ENCODE data around the gene CHRNA1. TPM values are rescaled to one million over a fixed set of nuclear protein-coding genes. Genes with fewer than 3 reads are reported as not detected.

Gene CHRNA1
- total and polyA plus RNA-seq, 4 donors, result 2.0 TPM; not detected in 3

GRCh38 chr2:174771631-174772471 lies 7.6 kb upstream of the CHRNA1 start:
- 31% methylated on average over 14 of the region's 14 CpGs for WGBS, 2 donors
- no peak overlapping the region for H3K4me3 ChIP-seq (ENCODE audit: low read length in 2 of 2)

GRCh38 chr2:174771136-174771535 lies 6.9 kb upstream of the CHRNA1 start:
- Histone ChIP-seq H3K9me3 (ENCODE audit: control insufficient read depth, low read length) (no peaks in the 10 kb centered on the region), H3K36me3 (ENCODE audit: control insufficient read depth in 1 of 2, insufficient read depth in 2 of 2, low read length in 1 of 2) (no peaks in the 10 kb centered on the region), H3K27ac (ENCODE audit: low read depth in 1 of 2, low read length in 2 of 2) (no peak overlapping the region), H3K4me1 (ENCODE audit: control insufficient read depth in 1 of 2, insufficient read depth in 2 of 2, low read length in 2 of 2) (peaks cover 0 to 2% of the 10 kb centered on the region in 2 donors), H3K27me3 (ENCODE audit: control insufficient read depth in 1 of 2, insufficient read depth in 2 of 2, low read length in 1 of 2) (no peaks in the 10 kb centered on the region), H3K4me3 (ENCODE audit: low read length in 2 of 2) (no peak overlapping the region)
- DNase-seq (no peak), ATAC-seq (ENCODE audit: low FRiP score) (no peak)
- intact Hi-C loops (cut with DNase I), result loop anchor here (1.0 to 2.0 kb wide), 2 partner anchors 218 to 219 kb away; no protein-coding TSS in a partner anchor
- 69 to 76% methylated on average over 3 of the region's 3 CpGs for WGBS, 2 donors

More at GRCh38 chr2:174771631-174772471, 7.6 kb upstream of the CHRNA1 start:
- ATAC-seq (ENCODE audit: low FRiP score) (peak; percentile 94), DNase-seq (peak; percentile 78 to 91)
- Histone ChIP-seq H3K4me1 (ENCODE audit: control insufficient read depth in 1 of 2, insufficient read depth in 2 of 2, low read length in 2 of 2) (peaks cover 0 to 2% of the 10 kb centered on the region in 2 donors), H3K9me3 (ENCODE audit: control insufficient read depth, low read length) (no peaks in the 10 kb centered on the region), H3K27ac (ENCODE audit: low read depth in 1 of 2, low read length in 2 of 2) (no peak overlapping the region), H3K36me3 (ENCODE audit: control insufficient read depth in 1 of 2, insufficient read depth in 2 of 2, low read length in 1 of 2) (no peaks in the 10 kb centered on the region), H3K27me3 (ENCODE audit: control insufficient read depth in 1 of 2, insufficient read depth in 2 of 2, low read length in 1 of 2) (no peaks in the 10 kb centered on the region)
- intact Hi-C loops (cut with DNase I), result loop anchor here (1.0 to 2.0 kb wide), 2 partner anchors 217 to 218 kb away; no protein-coding TSS in a partner anchor

GRCh38 chr2:174768557-174768956 lies 4.3 kb upstream of the CHRNA1 start:
- DNase-seq, result no peak
- no peak for ATAC-seq (ENCODE audit: low FRiP score)
- H3K27ac ChIP-seq (ENCODE audit: low read depth in 1 of 2, low read length in 2 of 2), result no peak overlapping the region
- no peak overlapping the region for H3K4me3 ChIP-seq (ENCODE audit: low read length in 2 of 2)
- H3K9me3 ChIP-seq (ENCODE audit: control insufficient read depth, low read length), result no peaks in the 10 kb centered on the region
- whole genome bisulfite sequencing, 2 donors, result 78 to 83% methylated on average over 9 of the region's 9 CpGs
- H3K36me3 ChIP-seq (ENCODE audit: control insufficient read depth in 1 of 2, insufficient read depth in 2 of 2, low read length in 1 of 2), result no peaks in the 10 kb centered on the region
- intact Hi-C loops (cut with DNase I), result no loop called here
- H3K27me3 ChIP-seq (ENCODE audit: control insufficient read depth in 1 of 2, insufficient read depth in 2 of 2, low read length in 1 of 2), result no peaks in the 10 kb centered on the region
- H3K4me1 ChIP-seq (ENCODE audit: control insufficient read depth in 1 of 2, insufficient read depth in 2 of 2, low read length in 2 of 2), result peaks cover 0 to 2% of the 10 kb centered on the region in 2 donors

- H3K27ac ChIP-seq (ENCODE audit: low read depth in 1 of 2, low read length in 2 of 2), result no peak overlapping the region
- H3K36me3 ChIP-seq (ENCODE audit: control insufficient read depth in 1 of 2, insufficient read depth in 2 of 2, low read length in 1 of 2), result no peaks in the 10 kb centered on the region
- H3K9me3 ChIP-seq (ENCODE audit: control insufficient read depth, low read length), result no peaks in the 10 kb centered on the region
- DNase-seq, result no peak
- no peak overlapping the region for H3K4me3 ChIP-seq (ENCODE audit: low read length in 2 of 2)
- ATAC-seq (ENCODE audit: low FRiP score), result no peak
- intact Hi-C loops (cut with DNase I), result no loop called here
- H3K4me1 ChIP-seq (ENCODE audit: control insufficient read depth in 1 of 2, insufficient read depth in 2 of 2, low read length in 2 of 2), result no peaks in the 10 kb centered on the region
- WGBS, 2 donors, result 86 to 87% methylated on average over 1 of the region's 1 CpG
- no peaks in the 10 kb centered on the region for H3K27me3 ChIP-seq (ENCODE audit: control insufficient read depth in 1 of 2, insufficient read depth in 2 of 2, low read length in 1 of 2)
Observed at GRCh38 chr2:174766271-174766670, 2.0 kb upstream of the CHRNA1 start.

- H3K27me3 ChIP-seq (ENCODE audit: control insufficient read depth in 1 of 2, insufficient read depth in 2 of 2, low read length in 1 of 2), result no peaks in the 10 kb centered on the region
- no peaks in the 10 kb centered on the region for H3K4me1 ChIP-seq (ENCODE audit: control insufficient read depth in 1 of 2, insufficient read depth in 2 of 2, low read length in 2 of 2)
- H3K36me3 ChIP-seq (ENCODE audit: control insufficient read depth in 1 of 2, insufficient read depth in 2 of 2, low read length in 1 of 2), result no peaks in the 10 kb centered on the region
- ATAC-seq (ENCODE audit: low FRiP score) (no peak), DNase-seq (no peak)
- H3K9me3 ChIP-seq (ENCODE audit: control insufficient read depth, low read length), result no peaks in the 10 kb centered on the region
- 63 to 72% methylated on average over 4 of the region's 4 CpGs for WGBS, 2 donors
- intact Hi-C loops (cut with DNase I), result no loop called here
- H3K27ac ChIP-seq (ENCODE audit: low read depth in 1 of 2, low read length in 2 of 2), result no peak overlapping the region
- H3K4me3 ChIP-seq (ENCODE audit: low read length in 2 of 2), result no peak overlapping the region
Observed at GRCh38 chr2:174765576-174765975, 1.3 kb upstream of the CHRNA1 start.

- intact Hi-C loops (cut with DNase I), result no loop called here
- DNase-seq (no peak), ATAC-seq (ENCODE audit: low FRiP score) (no peak)
Observed at GRCh38 chr2:174763780-174764179, 492 bp downstream of the CHRNA1 start.

GRCh38 chr2:174762464-174762863 lies 1.8 kb downstream of the CHRNA1 start:
- H3K27me3 ChIP-seq (ENCODE audit: control insufficient read depth in 1 of 2, insufficient read depth in 2 of 2, low read length in 1 of 2), result no peaks in the 10 kb centered on the region
- H3K27ac ChIP-seq (ENCODE audit: low read depth in 1 of 2, low read length in 2 of 2), result no peak overlapping the region
- H3K9me3 ChIP-seq (ENCODE audit: control insufficient read depth, low read length), result no peaks in the 10 kb centered on the region
- ATAC-seq (ENCODE audit: low FRiP score), result no peak
- intact Hi-C loops (cut with DNase I), result no loop called here
- WGBS, 2 donors, result 24 to 29% methylated on average over 5 of the region's 5 CpGs
- no peaks in the 10 kb centered on the region for H3K36me3 ChIP-seq (ENCODE audit: control insufficient read depth in 1 of 2, insufficient read depth in 2 of 2, low read length in 1 of 2)
- H3K4me3 ChIP-seq (ENCODE audit: low read length in 2 of 2), result no peak overlapping the region
- no peak for DNase-seq
- no peaks in the 10 kb centered on the region for H3K4me1 ChIP-seq (ENCODE audit: control insufficient read depth in 1 of 2, insufficient read depth in 2 of 2, low read length in 2 of 2)

More at GRCh38 chr2:174763780-174764179, 492 bp downstream of the CHRNA1 start:
- Histone ChIP-seq H3K27me3 (ENCODE audit: control insufficient read depth in 1 of 2, insufficient read depth in 2 of 2, low read length in 1 of 2) (no peaks in the 10 kb centered on the region), H3K4me3 (ENCODE audit: low read length in 2 of 2) (no peak overlapping the region), H3K4me1 (ENCODE audit: control insufficient read depth in 1 of 2, insufficient read depth in 2 of 2, low read length in 2 of 2) (no peaks in the 10 kb centered on the region), H3K36me3 (ENCODE audit: control insufficient read depth in 1 of 2, insufficient read depth in 2 of 2, low read length in 1 of 2) (no peaks in the 10 kb centered on the region), H3K27ac (ENCODE audit: low read depth in 1 of 2, low read length in 2 of 2) (no peak overlapping the region), H3K9me3 (ENCODE audit: control insufficient read depth, low read length) (no peaks in the 10 kb centered on the region)
- WGBS, 2 donors, result 94 to 97% methylated on average over 4 of the region's 4 CpGs

- H3K4me1 ChIP-seq (ENCODE audit: control insufficient read depth in 1 of 2, insufficient read depth in 2 of 2, low read length in 2 of 2), result no peaks in the 10 kb centered on the region
- no peaks in the 10 kb centered on the region for H3K9me3 ChIP-seq (ENCODE audit: control insufficient read depth, low read length)
- H3K27ac ChIP-seq (ENCODE audit: low read depth in 1 of 2, low read length in 2 of 2), result no peak overlapping the region
- intact Hi-C loops (cut with DNase I), result no loop called here
- no peak overlapping the region for H3K4me3 ChIP-seq (ENCODE audit: low read length in 2 of 2)
- no peaks in the 10 kb centered on the region for H3K27me3 ChIP-seq (ENCODE audit: control insufficient read depth in 1 of 2, insufficient read depth in 2 of 2, low read length in 1 of 2)
- no peaks in the 10 kb centered on the region for H3K36me3 ChIP-seq (ENCODE audit: control insufficient read depth in 1 of 2, insufficient read depth in 2 of 2, low read length in 1 of 2)
- no peak for DNase-seq
- ATAC-seq (ENCODE audit: low FRiP score), result no peak
Observed at GRCh38 chr2:174761837-174762236, 2.4 kb downstream of the CHRNA1 start.

- ATAC-seq (ENCODE audit: low FRiP score), result no peak
- no peaks in the 10 kb centered on the region for H3K27me3 ChIP-seq (ENCODE audit: control insufficient read depth in 1 of 2, insufficient read depth in 2 of 2, low read length in 1 of 2)
- 94 to 95% methylated on average over 5 of the region's 5 CpGs for WGBS, 2 donors
- no peak overlapping the region for H3K4me3 ChIP-seq (ENCODE audit: low read length in 2 of 2)
- no peak for DNase-seq
- H3K4me1 ChIP-seq (ENCODE audit: control insufficient read depth in 1 of 2, insufficient read depth in 2 of 2, low read length in 2 of 2), result no peaks in the 10 kb centered on the region
- no peak overlapping the region for H3K27ac ChIP-seq (ENCODE audit: low read depth in 1 of 2, low read length in 2 of 2)
- H3K36me3 ChIP-seq (ENCODE audit: control insufficient read depth in 1 of 2, insufficient read depth in 2 of 2, low read length in 1 of 2), result no peaks in the 10 kb centered on the region
- intact Hi-C loops (cut with DNase I), result no loop called here
- H3K9me3 ChIP-seq (ENCODE audit: control insufficient read depth, low read length), result no peaks in the 10 kb centered on the region
Observed at GRCh38 chr2:174760845-174761473, 3.3 kb downstream of the CHRNA1 start.

Measured in aorta (tissue), 5 donors.